Vagina (tissue), 2 donors: ENCODE measurements around the gene PWWP2B.

Source experiments
- POLR2AphosphoS5 ChIP-seq, 2 donors: sonication (generic); formaldehyde crosslinking; IDR thresholded peaks; one replicate each; pipeline ENCODE4 v1.9.0; 2017; ENCODE audit warnings: antibody characterized with exemption in 2 of 2, mild to moderate bottlenecking in 2 of 2, low read depth in 1 of 2; ENCODE audit not compliant: insufficient read depth in 1 of 2
- TF ChIP-seq, protein P1 (sequence below), 3 experiments: fragments of 450-650 bp in 2 of 3; fragments of 200-600 bp in 1 of 3; sonication (generic) in 1 of 3; IDR thresholded peaks; one replicate each; pipeline ENCODE4 v1.5.1; 2017 to 2019; ENCODE audit warnings: antibody characterized with exemption in 3 of 3, mild to moderate bottlenecking in 2 of 3, moderate library complexity in 2 of 3

DNA sequence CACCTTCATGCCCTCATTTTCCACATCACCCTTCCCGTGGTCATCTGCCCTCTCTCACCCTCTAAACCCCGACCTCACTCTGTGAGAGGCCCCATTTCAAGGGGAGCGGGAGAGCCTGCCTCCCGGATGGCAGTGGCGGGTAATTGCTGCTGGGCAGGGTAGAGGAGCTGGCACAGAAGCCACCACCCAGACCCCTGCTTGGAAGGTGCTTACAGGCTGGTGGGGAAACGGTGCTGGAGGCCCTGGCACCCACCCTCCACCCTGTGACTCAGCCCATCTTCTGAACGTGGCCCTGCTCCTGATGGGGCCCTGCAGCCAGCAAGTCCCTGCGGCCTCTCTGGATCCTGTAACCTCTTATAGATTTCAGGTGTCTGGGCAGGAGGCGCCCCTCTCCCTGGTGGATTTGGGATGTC is 10.6 kb upstream of the PWWP2B start:
- TF ChIP-seq, protein P1, sequence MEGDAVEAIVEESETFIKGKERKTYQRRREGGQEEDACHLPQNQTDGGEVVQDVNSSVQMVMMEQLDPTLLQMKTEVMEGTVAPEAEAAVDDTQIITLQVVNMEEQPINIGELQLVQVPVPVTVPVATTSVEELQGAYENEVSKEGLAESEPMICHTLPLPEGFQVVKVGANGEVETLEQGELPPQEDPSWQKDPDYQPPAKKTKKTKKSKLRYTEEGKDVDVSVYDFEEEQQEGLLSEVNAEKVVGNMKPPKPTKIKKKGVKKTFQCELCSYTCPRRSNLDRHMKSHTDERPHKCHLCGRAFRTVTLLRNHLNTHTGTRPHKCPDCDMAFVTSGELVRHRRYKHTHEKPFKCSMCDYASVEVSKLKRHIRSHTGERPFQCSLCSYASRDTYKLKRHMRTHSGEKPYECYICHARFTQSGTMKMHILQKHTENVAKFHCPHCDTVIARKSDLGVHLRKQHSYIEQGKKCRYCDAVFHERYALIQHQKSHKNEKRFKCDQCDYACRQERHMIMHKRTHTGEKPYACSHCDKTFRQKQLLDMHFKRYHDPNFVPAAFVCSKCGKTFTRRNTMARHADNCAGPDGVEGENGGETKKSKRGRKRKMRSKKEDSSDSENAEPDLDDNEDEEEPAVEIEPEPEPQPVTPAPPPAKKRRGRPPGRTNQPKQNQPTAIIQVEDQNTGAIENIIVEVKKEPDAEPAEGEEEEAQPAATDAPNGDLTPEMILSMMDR (IDR thresholded peaks at IDR 0.05) = no peak
- TF ChIP-seq POLR2AphosphoS5 (IDR thresholded peaks at IDR 0.05; ENCODE audit: insufficient read depth in 1 of 2, low read depth in 1 of 2) = no peak
